ENCODE results near the gene MOGAT3.
"Not testable (repeated sequence)": the region's sequence is repeated elsewhere in the genome, so short reads cannot be mapped to it uniquely, and the experiment has no call there.

The MOGAT3 gene

DNA sequence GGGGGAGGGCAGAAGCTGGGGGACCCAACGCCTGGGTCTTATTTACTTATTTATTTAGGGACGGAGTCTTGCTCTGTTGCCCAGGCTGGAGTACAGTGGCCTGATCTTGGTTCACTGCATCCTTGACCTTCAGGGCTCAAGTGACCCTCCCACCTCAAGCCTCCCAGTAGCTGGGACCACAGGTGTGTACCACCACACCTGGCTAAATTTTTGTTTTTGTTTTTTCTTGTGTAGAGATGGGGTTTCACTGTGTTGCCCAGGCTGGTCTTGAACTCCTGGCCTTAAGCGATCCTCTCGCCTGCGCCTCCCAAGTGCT lies 1.7 kb upstream of the MOGAT3 start:
- Mint-ChIP-seq H3K27me3 (ENCODE audit: low read depth) (peaks cover 57% of the 10 kb centered on the region), H3K36me3 (ENCODE audit: low read depth) (no peaks in the 10 kb centered on the region), H3K4me1 (no peaks in the 10 kb centered on the region), H3K9me3 (no peaks in the 10 kb centered on the region), H3K4me3 (no peak overlapping the region), H3K27ac (no peak overlapping the region)
- TF ChIP-seq, protein P1, sequence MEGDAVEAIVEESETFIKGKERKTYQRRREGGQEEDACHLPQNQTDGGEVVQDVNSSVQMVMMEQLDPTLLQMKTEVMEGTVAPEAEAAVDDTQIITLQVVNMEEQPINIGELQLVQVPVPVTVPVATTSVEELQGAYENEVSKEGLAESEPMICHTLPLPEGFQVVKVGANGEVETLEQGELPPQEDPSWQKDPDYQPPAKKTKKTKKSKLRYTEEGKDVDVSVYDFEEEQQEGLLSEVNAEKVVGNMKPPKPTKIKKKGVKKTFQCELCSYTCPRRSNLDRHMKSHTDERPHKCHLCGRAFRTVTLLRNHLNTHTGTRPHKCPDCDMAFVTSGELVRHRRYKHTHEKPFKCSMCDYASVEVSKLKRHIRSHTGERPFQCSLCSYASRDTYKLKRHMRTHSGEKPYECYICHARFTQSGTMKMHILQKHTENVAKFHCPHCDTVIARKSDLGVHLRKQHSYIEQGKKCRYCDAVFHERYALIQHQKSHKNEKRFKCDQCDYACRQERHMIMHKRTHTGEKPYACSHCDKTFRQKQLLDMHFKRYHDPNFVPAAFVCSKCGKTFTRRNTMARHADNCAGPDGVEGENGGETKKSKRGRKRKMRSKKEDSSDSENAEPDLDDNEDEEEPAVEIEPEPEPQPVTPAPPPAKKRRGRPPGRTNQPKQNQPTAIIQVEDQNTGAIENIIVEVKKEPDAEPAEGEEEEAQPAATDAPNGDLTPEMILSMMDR (IDR thresholded peaks at IDR 0.05; ENCODE audit: unreplicated experiment in 3 of 3), result no peak

DNA sequence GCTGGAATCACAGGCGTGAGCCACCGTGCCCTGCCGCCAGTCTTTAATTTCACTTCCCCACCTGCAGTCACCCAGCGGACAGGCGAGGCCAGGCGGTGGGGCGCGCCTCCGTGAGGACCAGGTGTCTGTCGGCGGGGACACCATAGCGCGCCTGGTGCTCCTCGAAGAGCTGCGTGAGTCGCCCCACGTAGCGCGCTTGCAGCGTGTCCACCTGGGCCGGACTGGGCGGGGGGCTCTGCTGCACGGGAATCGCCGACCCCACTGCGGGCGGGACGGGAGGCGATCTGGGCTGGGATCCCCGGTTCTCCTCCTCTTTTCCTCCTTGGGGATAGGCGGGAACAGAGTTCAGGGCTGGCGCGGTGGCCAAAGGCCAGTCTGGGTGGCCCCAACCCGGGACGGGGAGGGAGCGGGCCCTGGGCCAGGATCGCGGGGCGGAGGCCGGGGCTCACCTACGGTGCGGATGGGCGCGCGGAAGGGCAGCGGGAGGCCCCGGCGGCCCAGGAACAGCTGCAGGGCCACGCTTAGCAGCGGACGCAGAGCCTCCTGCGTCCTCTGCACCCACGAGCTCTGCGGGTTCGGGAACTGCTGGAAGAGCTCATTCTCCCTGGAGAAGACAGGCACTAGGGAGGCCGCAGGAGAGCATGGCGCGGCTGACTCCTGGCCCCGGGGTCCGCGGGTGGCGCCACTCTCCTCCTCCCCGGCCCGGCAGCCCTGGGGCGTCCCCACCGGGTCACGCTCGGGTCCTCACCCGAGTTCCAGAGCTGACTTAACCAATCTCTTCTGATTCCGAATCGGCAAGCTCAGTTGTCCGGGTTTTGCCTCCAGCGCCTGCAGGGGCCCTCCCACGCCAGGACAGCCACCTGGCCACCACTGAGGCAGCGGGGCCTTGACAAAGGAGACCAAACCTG lies 1.1 kb upstream of the MOGAT3 start:
- H3K27me3 Mint-ChIP-seq (ENCODE audit: low read depth), result peaks cover 57% of the 10 kb centered on the region
- no peaks in the 10 kb centered on the region for H3K9me3 Mint-ChIP-seq
- TF ChIP-seq, protein P1 (IDR thresholded peaks at IDR 0.05; ENCODE audit: unreplicated experiment in 3 of 3), result no peak
- no peak overlapping the region for H3K4me3 Mint-ChIP-seq
- H3K4me1 Mint-ChIP-seq, result no peaks in the 10 kb centered on the region
- H3K36me3 Mint-ChIP-seq (ENCODE audit: low read depth), result no peaks in the 10 kb centered on the region
- no peak overlapping the region for H3K27ac Mint-ChIP-seq

DNA sequence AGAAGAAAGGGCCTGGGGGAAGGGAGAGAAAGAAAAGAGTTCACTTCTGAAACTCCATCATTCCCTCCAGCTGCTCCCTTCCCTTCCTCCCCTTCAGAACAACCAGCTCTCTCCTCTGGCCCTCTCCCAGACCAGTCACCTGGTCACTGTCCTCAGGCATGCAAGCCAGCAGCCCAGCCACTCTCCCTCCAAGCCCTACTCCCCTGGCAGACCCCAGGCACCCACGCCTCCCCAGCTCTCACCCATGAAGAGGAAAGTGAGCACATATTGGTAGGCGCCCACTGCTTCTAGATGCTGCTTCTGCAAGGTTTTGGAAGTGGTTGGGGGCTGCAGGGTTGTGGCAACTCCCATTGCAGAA lies 353 bp downstream of the MOGAT3 start:
- H3K4me3 Mint-ChIP-seq, result peak overlapping the region in 1 of 3 experiments; percentile 50
- no peaks in the 10 kb centered on the region for H3K4me1 Mint-ChIP-seq
- H3K27ac Mint-ChIP-seq, result no peak overlapping the region
- peaks cover 52% of the 10 kb centered on the region for H3K27me3 Mint-ChIP-seq (ENCODE audit: low read depth)
- H3K9me3 Mint-ChIP-seq, result no peaks in the 10 kb centered on the region
- no peaks in the 10 kb centered on the region for H3K36me3 Mint-ChIP-seq (ENCODE audit: low read depth)
- TF ChIP-seq, protein P1 (IDR thresholded peaks at IDR 0.05; ENCODE audit: unreplicated experiment in 3 of 3), result no peak

DNA sequence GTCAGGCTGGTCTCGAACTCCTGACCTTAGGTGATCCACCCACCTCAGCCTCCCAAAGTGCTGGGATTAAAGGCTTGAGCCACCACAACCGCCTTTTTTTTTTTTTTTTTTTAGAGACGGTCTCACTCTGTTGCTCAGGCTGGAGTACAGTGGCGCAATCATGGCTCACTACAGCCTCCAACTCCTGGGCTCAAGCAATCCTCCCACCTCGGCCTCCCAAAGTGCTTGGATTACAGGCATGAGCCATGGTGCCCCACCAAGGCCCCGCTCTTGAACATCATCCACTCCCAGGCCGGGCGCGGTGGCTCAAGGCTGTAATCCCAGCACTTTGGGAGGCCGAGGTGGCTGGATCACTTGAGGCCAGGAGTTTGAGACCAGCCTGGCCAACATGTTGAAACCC lies 1.3 kb downstream of the MOGAT3 start:
- H3K36me3 Mint-ChIP-seq (ENCODE audit: low read depth); H3K4me3 Mint-ChIP-seq; H3K27ac Mint-ChIP-seq; H3K4me1 Mint-ChIP-seq; H3K9me3 Mint-ChIP-seq: not testable (repeated sequence)
- peaks cover 50% of the 10 kb centered on the region for H3K27me3 Mint-ChIP-seq (ENCODE audit: low read depth)

DNA sequence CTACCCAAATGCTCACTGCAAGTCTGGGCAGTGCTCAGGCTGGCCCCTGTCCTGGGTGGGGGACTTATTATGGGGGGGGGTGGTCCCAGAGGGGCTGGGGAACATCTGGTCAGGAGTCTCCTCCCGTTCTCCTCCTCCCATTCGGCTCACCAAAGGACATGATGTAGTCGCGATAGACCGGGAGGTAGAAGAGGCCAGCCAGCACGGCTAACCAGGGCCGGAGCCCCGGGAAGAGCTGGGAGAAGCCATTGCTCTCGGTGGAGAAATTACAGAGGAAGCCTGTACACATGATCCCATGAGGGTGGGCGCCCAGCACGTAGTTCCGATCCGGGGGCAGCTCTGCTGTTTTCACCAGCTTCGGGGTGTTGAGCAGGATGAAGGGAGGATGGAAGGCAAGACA lies 2.4 kb downstream of the MOGAT3 start:
- H3K9me3 Mint-ChIP-seq, result no peaks in the 10 kb centered on the region
- no peaks in the 10 kb centered on the region for H3K36me3 Mint-ChIP-seq (ENCODE audit: low read depth)
- H3K27me3 Mint-ChIP-seq (ENCODE audit: low read depth), result peaks cover 40% of the 10 kb centered on the region
- no peak overlapping the region for H3K4me3 Mint-ChIP-seq
- no peak overlapping the region for H3K27ac Mint-ChIP-seq
- TF ChIP-seq, protein P1 (IDR thresholded peaks at IDR 0.05; ENCODE audit: unreplicated experiment in 3 of 3), result no peak
- H3K4me1 Mint-ChIP-seq, result no peaks in the 10 kb centered on the region

DNA sequence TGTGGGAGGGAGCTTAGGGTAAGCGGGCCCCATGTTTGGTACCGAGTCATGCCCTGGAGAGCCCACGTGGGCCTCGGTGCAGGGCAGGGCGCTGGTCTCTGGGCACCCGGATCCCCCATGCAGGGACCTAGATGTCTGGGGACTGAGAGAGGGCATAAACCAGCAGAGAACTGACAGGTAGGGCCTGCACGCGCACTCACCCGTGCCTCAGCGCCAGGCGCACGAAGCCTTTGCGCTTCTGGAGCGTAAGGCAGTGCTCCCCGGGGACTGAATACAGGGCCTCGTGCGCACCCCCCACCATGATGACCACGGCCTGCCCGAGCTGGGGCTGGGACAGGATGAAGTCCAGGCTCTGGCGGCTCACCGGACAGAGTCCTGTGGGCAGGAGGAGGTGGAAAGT lies 2.8 kb downstream of the MOGAT3 start:
- TF ChIP-seq, protein P1 (IDR thresholded peaks at IDR 0.05; ENCODE audit: unreplicated experiment in 3 of 3), result no peak
- Mint-ChIP-seq H3K4me3 (no peak overlapping the region), H3K4me1 (no peaks in the 10 kb centered on the region), H3K27ac (no peak overlapping the region), H3K27me3 (ENCODE audit: low read depth) (peaks cover 35% of the 10 kb centered on the region), H3K9me3 (no peaks in the 10 kb centered on the region), H3K36me3 (ENCODE audit: low read depth) (no peaks in the 10 kb centered on the region)
